ENCODE measurements around the gene ZC3H10.

The ZC3H10 gene

DNA sequence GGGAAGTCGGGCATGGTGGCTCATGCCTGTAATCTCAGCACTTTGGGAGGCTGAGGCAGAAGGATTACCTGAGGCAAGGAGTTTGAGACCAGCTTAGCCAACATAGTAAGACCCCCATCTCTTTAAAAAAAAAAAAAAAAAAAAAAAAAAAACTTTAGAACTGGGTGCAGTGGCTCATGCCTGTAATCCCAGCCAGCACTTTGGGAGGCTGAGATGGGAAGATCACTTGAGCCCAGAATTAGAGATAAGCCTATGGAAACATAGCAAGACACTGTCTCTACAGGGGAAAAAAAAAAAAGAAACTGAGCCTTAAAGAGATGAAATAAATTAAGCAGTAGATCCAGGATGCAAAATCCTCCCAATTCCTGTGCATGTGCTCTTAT lies 15.4 kb upstream of the ZC3H10 start:
- H3K27ac ChIP-seq (ENCODE audit: low read depth, low read length): no peak overlapping the region
- peaks cover 69% of the 10 kb centered on the region for H3K36me3 ChIP-seq (ENCODE audit: control insufficient read depth, insufficient read depth, low read length)
- no peak overlapping the region for H3K9ac ChIP-seq (ENCODE audit: low read length)
- no peak overlapping the region for H3K4me3 ChIP-seq (ENCODE audit: low read depth, low read length)
- H3K27me3 ChIP-seq (ENCODE audit: control insufficient read depth, insufficient read depth, low read length): no peaks in the 10 kb centered on the region
- H3K4me1 ChIP-seq (ENCODE audit: control insufficient read depth, insufficient read depth, low read length): peaks cover 16% of the 10 kb centered on the region
- H3K9me3 ChIP-seq (ENCODE audit: control insufficient read depth, insufficient read depth, low read depth, low read length): no peaks in the 10 kb centered on the region

DNA sequence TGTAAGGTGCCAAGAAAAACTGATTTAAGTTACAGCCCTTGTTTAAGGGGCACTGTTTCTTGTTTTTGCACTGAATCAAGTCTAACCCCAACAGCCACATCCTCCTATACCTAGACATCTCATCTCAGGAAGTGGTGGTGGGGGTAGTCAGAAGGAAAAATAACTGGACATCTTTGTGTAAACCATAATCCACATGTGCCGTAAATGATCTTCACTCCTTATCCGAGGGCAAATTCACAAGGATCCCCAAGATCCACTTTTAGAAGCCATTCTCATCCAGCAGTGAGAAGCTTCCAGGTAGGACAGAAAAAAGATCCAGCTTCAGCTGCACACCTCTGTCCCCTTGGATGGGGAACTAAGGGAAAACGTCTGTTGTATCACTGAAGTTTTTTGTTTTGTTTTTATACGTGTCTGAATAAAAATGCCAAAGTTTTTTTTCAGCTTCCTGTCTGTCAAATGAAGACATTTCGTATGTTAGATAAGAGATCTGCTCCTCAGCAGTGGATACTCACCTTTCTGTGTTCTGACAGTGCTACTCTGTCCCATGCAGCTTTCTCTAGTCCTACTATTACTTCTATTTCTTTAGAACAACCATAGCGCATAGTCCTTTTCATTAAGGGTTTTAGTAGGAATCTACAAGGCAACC lies 14.9 kb upstream of the ZC3H10 start:
- Histone ChIP-seq H3K4me3 (ENCODE audit: low read depth, low read length) (peak overlapping the region; percentile 96), H3K36me3 (ENCODE audit: control insufficient read depth, insufficient read depth, low read length) (peaks cover 71% of the 10 kb centered on the region)

GRCh38 chr12:56103823-56104108 lies 14.3 kb upstream of the ZC3H10 start:
- Histone ChIP-seq H3K9me3 (ENCODE audit: control insufficient read depth, insufficient read depth, low read depth, low read length) (no peaks in the 10 kb centered on the region), H3K27ac (ENCODE audit: low read depth, low read length) (no peak overlapping the region), H3K36me3 (ENCODE audit: control insufficient read depth, insufficient read depth, low read length) (peaks cover 71% of the 10 kb centered on the region), H3K4me1 (ENCODE audit: control insufficient read depth, insufficient read depth, low read length) (peaks cover 16% of the 10 kb centered on the region), H3K9ac (ENCODE audit: low read length) (peak overlapping the region; percentile 81), H3K4me3 (ENCODE audit: low read depth, low read length) (peak overlapping the region; percentile 96), H3K27me3 (ENCODE audit: control insufficient read depth, insufficient read depth, low read length) (no peaks in the 10 kb centered on the region)

More for the DNA sequence above, 14.9 kb upstream of the ZC3H10 start:
- H3K27ac ChIP-seq (ENCODE audit: low read depth, low read length): no peak overlapping the region
- no peaks in the 10 kb centered on the region for H3K9me3 ChIP-seq (ENCODE audit: control insufficient read depth, insufficient read depth, low read depth, low read length)
- H3K9ac ChIP-seq (ENCODE audit: low read length): peak overlapping the region; percentile 81
- H3K4me1 ChIP-seq (ENCODE audit: control insufficient read depth, insufficient read depth, low read length): peaks cover 16% of the 10 kb centered on the region
- H3K27me3 ChIP-seq (ENCODE audit: control insufficient read depth, insufficient read depth, low read length): no peaks in the 10 kb centered on the region

DNA sequence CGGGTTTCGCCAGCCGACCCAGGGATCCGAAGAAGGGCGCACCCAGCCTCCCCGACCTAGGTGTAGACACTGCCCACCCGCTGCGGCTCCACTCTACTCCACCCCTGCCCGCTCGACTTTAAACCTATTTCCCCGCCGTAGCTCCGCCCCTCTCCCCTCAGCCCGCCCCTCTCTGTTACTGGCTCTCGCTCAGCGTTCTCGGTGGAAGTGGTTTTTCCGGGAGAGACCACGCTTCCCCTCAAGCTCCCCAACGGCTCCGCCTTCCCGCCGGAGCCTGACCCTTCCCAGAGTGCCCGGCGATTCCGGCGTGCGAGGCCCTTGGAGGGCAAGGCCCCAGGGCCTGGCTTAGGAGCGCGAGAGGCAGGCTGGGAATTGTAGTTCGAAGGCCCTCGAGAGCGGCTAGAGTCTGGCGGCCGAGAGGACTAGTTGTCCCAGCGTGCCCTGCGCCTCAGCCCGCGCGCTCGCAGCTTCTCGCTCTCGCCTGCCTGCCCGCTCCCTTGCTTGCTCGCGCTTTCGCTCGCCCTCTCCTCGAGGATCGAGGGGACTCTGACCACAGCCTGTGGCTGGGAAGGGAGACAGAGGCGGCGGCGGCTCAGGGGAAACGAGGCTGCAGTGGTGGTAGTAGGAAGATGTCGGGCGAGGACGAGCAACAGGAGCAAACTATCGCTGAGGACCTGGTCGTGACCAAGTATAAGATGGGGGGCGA lies 13.8 kb upstream of the ZC3H10 start, which contains the start of gene PA2G4:
Gene PA2G4, plus strand, starts transcription at position 451 of the 706 bp plus-strand sequence. Its CDS starts 179 bp downstream, at position 630.
- Histone ChIP-seq H3K9me3 (ENCODE audit: control insufficient read depth, insufficient read depth, low read depth, low read length) (no peaks in the 10 kb centered on the region), H3K36me3 (ENCODE audit: control insufficient read depth, insufficient read depth, low read length) (peaks cover 71% of the 10 kb centered on the region), H3K4me3 (ENCODE audit: low read depth, low read length) (peak within 1 kb of the TSS; percentile 96), H3K4me1 (ENCODE audit: control insufficient read depth, insufficient read depth, low read length) (peaks cover 16% of the 10 kb centered on the region), H3K9ac (ENCODE audit: low read length) (peak within 1 kb of the TSS; percentile 98), H3K27me3 (ENCODE audit: control insufficient read depth, insufficient read depth, low read length) (no peaks in the 10 kb centered on the region), H3K27ac (ENCODE audit: low read depth, low read length) (peak within 1 kb of the TSS; percentile 90)

DNA sequence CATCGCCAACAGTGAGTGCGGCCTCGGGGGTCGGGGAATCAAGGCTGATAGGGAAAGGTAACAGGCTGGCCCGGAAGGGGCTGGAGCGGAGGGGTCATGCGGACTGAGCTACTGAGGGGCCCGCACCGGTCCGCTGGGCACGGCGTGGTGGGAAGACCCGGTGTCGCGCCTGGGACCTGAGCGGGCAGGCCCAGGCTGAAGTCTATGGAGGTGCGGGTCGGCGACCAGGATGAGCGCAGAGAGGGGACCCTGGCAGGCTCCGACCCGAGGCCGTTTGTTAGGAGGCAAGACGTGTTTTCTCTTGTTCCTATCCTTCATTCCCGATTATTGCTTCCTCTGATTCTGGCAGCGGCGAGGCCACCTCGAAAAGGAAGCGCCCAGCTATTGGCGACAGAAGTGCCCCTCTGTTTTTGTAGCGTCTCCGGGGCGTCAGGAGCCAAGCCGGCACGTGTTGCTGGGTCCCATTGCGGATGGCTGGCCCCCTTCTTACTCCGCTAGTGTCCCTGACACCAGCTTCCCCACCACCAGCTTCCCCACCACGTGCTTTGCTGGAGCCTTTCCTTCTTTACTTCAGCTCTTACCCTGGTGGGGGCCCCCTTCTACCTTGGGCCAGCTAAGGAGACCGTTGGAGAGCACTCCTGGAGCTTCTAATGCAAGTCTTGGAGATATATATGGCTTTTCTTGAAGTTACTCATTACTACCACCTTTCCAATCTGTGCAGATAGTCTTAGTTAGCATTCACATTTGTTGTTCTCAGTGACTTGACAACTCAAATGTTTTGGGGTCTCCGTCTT lies 13.1 kb upstream of the ZC3H10 start:
- H3K4me1 ChIP-seq (ENCODE audit: control insufficient read depth, insufficient read depth, low read length): peaks cover 16% of the 10 kb centered on the region
- peak overlapping the region; percentile 98 for H3K9ac ChIP-seq (ENCODE audit: low read length)
- H3K27ac ChIP-seq (ENCODE audit: low read depth, low read length): peak overlapping the region; percentile 90
- H3K27me3 ChIP-seq (ENCODE audit: control insufficient read depth, insufficient read depth, low read length): no peaks in the 10 kb centered on the region
- H3K36me3 ChIP-seq (ENCODE audit: control insufficient read depth, insufficient read depth, low read length): peaks cover 71% of the 10 kb centered on the region
- H3K4me3 ChIP-seq (ENCODE audit: low read depth, low read length): peak overlapping the region; percentile 96
- H3K9me3 ChIP-seq (ENCODE audit: control insufficient read depth, insufficient read depth, low read depth, low read length): no peaks in the 10 kb centered on the region

GRCh38 chr12:56105609-56105902 lies 12.5 kb upstream of the ZC3H10 start:
- peak overlapping the region; percentile 96 for H3K4me3 ChIP-seq (ENCODE audit: low read depth, low read length)
- no peaks in the 10 kb centered on the region for H3K27me3 ChIP-seq (ENCODE audit: control insufficient read depth, insufficient read depth, low read length)
- H3K4me1 ChIP-seq (ENCODE audit: control insufficient read depth, insufficient read depth, low read length): peaks cover 16% of the 10 kb centered on the region
- 0 out of 2 replicates have a peak overlapping the region, but pooled peaks have one; percentile 90 for H3K27ac ChIP-seq (ENCODE audit: low read depth, low read length)
- no peaks in the 10 kb centered on the region for H3K9me3 ChIP-seq (ENCODE audit: control insufficient read depth, insufficient read depth, low read depth, low read length)
- peaks cover 74% of the 10 kb centered on the region for H3K36me3 ChIP-seq (ENCODE audit: control insufficient read depth, insufficient read depth, low read length)
- peak overlapping the region; percentile 98 for H3K9ac ChIP-seq (ENCODE audit: low read length)

- H3K27ac ChIP-seq (ENCODE audit: low read depth, low read length): no peak overlapping the region
- peaks cover 16% of the 10 kb centered on the region for H3K4me1 ChIP-seq (ENCODE audit: control insufficient read depth, insufficient read depth, low read length)
- H3K9me3 ChIP-seq (ENCODE audit: control insufficient read depth, insufficient read depth, low read depth, low read length): no peaks in the 10 kb centered on the region
- H3K4me3 ChIP-seq (ENCODE audit: low read depth, low read length): no peak overlapping the region; the same call in 1 of the 2 replicates
- no peak overlapping the region for H3K9ac ChIP-seq (ENCODE audit: low read length)
- H3K27me3 ChIP-seq (ENCODE audit: control insufficient read depth, insufficient read depth, low read length): no peaks in the 10 kb centered on the region
- peaks cover 73% of the 10 kb centered on the region for H3K36me3 ChIP-seq (ENCODE audit: control insufficient read depth, insufficient read depth, low read length)
These were observed 10.8 kb upstream of the ZC3H10 start for GRCh38 chr12:56107242-56107641.

DNA sequence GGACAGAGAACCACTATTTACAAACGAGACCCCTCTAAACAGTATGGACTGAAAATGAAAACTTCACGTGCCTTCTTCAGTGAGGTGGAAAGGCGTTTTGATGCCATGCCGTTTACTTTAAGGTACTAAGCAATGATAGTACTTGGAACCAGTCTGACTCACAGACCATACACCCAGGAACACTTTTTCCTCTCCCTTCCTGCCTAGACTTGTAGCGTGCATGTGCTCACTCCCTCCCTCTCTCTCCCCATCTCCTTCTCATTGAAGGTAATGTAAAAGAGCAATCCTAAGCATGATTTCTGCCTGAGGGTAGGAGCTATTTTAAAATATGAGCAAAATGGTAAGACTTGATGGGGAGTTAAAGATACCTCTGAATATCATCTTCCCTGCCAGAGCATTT lies 7.5 kb upstream of the ZC3H10 start:
- H3K9ac ChIP-seq (ENCODE audit: low read length): no peak overlapping the region
- no peaks in the 10 kb centered on the region for H3K9me3 ChIP-seq (ENCODE audit: control insufficient read depth, insufficient read depth, low read depth, low read length)
- peaks cover 82% of the 10 kb centered on the region for H3K36me3 ChIP-seq (ENCODE audit: control insufficient read depth, insufficient read depth, low read length)
- no peak overlapping the region for H3K4me3 ChIP-seq (ENCODE audit: low read depth, low read length)
- H3K27me3 ChIP-seq (ENCODE audit: control insufficient read depth, insufficient read depth, low read length): no peaks in the 10 kb centered on the region
- H3K27ac ChIP-seq (ENCODE audit: low read depth, low read length): no peak overlapping the region
- H3K4me1 ChIP-seq (ENCODE audit: control insufficient read depth, insufficient read depth, low read length): peaks cover 9% of the 10 kb centered on the region

DNA sequence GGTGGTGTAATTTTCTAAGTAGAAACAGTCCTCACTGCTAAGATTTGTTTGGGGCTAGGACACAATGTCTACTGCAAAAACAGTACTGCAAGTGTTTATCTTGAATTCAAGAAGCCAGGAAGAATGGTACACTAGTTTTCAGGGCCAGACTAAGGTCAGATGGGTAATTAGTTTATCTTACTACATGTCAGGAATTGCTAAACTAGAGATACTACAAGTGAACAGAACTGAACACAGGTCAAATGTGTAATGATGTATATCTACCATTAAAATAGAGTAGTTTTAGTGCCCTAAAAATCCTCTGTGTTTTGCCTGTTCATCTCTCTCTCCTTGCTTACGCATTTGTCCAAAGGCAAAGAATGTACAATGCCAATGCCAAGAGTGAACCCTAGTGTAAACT lies 4.0 kb upstream of the ZC3H10 start:
- H3K27ac ChIP-seq (ENCODE audit: low read depth, low read length): no peak overlapping the region

DNA sequence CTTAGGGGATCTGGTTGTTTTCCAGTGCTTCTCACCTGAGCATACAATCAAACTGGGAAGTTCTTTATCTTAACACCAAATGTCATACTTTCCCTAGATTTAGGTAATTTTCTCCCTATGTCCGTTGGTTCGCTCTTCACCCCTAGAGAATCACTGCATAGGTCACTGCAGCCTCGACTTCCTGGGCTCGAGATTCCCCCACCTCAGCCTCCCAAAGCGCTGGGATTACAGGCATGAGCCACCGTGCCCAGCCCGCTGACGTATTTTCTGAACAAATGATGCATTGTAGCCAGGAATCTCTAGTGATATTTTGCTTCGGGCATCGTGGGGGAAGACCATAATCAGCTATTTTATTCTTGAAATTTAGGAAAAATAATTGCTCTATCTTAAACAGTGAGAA lies 2.7 kb upstream of the ZC3H10 start:
- H3K27ac ChIP-seq (ENCODE audit: low read depth, low read length): peak overlapping the region; percentile 75; the same call in 1 of the 2 replicates
- H3K9me3 ChIP-seq (ENCODE audit: control insufficient read depth, insufficient read depth, low read depth, low read length): no peaks in the 10 kb centered on the region
- H3K9ac ChIP-seq (ENCODE audit: low read length): peak overlapping the region; percentile 95
- peaks cover 12% of the 10 kb centered on the region for H3K4me1 ChIP-seq (ENCODE audit: control insufficient read depth, insufficient read depth, low read length)
- peaks cover 48% of the 10 kb centered on the region for H3K36me3 ChIP-seq (ENCODE audit: control insufficient read depth, insufficient read depth, low read length)
- peak overlapping the region; percentile 69 for H3K4me3 ChIP-seq (ENCODE audit: low read depth, low read length)
- no peaks in the 10 kb centered on the region for H3K27me3 ChIP-seq (ENCODE audit: control insufficient read depth, insufficient read depth, low read length)

More for the DNA sequence above, 4.0 kb upstream of the ZC3H10 start:
- Histone ChIP-seq H3K27me3 (ENCODE audit: control insufficient read depth, insufficient read depth, low read length) (no peaks in the 10 kb centered on the region), H3K36me3 (ENCODE audit: control insufficient read depth, insufficient read depth, low read length) (peaks cover 60% of the 10 kb centered on the region), H3K4me1 (ENCODE audit: control insufficient read depth, insufficient read depth, low read length) (peaks cover 4% of the 10 kb centered on the region; the same call in 1 of the 2 replicates), H3K9me3 (ENCODE audit: control insufficient read depth, insufficient read depth, low read depth, low read length) (no peaks in the 10 kb centered on the region), H3K4me3 (ENCODE audit: low read depth, low read length) (no peak overlapping the region), H3K9ac (ENCODE audit: low read length) (no peak overlapping the region)
